ENCODE results near the gene CYBA. TPM values are rescaled to one million over a fixed set of nuclear protein-coding genes. Genes with fewer than 3 reads are reported as not detected.

The CYBA gene
- total RNA-seq, 2 donors from 2014 or later: 188 to 220 TPM

DNA sequence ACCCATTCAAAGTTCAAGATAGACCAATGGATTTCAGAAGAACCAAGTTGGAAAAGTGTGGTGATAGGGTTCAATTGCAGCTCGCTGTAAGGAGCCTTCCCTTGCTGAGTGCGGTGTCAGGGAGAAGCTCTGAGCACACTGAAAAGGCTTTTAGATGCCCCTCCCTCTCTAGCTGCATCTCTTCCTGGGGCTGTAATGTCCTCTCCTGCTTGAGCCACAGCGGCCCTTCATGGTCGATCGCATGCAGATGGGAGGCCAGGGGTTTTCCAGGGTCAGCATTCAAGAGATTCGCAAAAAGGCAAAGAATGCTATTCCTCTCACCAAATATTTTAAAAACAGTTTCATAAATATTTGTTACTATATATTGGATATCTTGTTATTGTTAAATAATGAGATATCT lies 56.9 kb downstream of the CYBA start:
- H3K4me1 Mint-ChIP-seq: no peaks in the 10 kb centered on the region
- Histone ChIP-seq H3K36me3 (ENCODE audit: control insufficient read depth, insufficient read depth, low read length) (peaks cover 68% of the 10 kb centered on the region), H3K9me3 (ENCODE audit: control insufficient read depth, low read length) (no peaks in the 10 kb centered on the region), H3K9ac (ENCODE audit: extremely low read depth, low read length, poor library complexity, severe bottlenecking) (no peak overlapping the region), H3K4me3 (ENCODE audit: low read length) (no peak overlapping the region), H3K27ac (ENCODE audit: low read depth, low read length) (no peak overlapping the region), H3K4me1 (ENCODE audit: control insufficient read depth, insufficient read depth, low read length) (no peaks in the 10 kb centered on the region), H3K27me3 (ENCODE audit: control insufficient read depth, insufficient read depth, low read length, poor library complexity, severe bottlenecking) (no peaks in the 10 kb centered on the region)
- H3K4me3 Mint-ChIP-seq: no peak overlapping the region
- peak overlapping the region; percentile 74 for H3K27ac Mint-ChIP-seq
- H3K36me3 Mint-ChIP-seq (ENCODE audit: low read depth): peaks cover 65% of the 10 kb centered on the region
- 95 to 96% methylated on average over 3 to 5 of the region's 6 CpGs for WGBS, 2 experiments (ENCODE audit: insufficient coverage in 1 of 2, insufficient read length in 1 of 2)
- no peak for DNase-seq
- no peaks in the 10 kb centered on the region for H3K27me3 Mint-ChIP-seq (ENCODE audit: insufficient read depth)
- TF ChIP-seq, protein P1, sequence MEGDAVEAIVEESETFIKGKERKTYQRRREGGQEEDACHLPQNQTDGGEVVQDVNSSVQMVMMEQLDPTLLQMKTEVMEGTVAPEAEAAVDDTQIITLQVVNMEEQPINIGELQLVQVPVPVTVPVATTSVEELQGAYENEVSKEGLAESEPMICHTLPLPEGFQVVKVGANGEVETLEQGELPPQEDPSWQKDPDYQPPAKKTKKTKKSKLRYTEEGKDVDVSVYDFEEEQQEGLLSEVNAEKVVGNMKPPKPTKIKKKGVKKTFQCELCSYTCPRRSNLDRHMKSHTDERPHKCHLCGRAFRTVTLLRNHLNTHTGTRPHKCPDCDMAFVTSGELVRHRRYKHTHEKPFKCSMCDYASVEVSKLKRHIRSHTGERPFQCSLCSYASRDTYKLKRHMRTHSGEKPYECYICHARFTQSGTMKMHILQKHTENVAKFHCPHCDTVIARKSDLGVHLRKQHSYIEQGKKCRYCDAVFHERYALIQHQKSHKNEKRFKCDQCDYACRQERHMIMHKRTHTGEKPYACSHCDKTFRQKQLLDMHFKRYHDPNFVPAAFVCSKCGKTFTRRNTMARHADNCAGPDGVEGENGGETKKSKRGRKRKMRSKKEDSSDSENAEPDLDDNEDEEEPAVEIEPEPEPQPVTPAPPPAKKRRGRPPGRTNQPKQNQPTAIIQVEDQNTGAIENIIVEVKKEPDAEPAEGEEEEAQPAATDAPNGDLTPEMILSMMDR (conservative IDR thresholded peaks at IDR 0.05): no peak
- no peaks in the 10 kb centered on the region for H3K9me3 Mint-ChIP-seq

DNA sequence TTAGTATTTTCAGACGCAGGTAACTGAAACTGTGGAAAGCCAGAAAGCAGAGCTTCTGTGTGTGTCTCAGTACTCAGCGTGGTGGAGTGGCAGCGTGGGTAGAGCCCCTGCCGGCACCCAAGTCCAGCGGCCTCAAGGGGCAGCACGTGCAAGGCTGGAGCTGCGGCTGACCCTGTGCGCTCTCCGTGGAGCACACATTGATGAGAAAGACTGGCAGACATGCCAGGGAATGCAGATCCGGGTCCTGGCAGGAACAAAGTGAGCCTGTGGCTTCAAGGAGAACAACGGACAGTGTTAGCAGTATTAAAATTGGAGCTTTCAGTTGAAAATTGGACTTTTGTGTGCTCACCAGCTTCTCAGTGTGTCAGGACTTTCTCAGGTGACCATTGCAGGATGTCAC lies 57.4 kb downstream of the CYBA start:
- H3K9ac ChIP-seq (ENCODE audit: extremely low read depth, low read length, poor library complexity, severe bottlenecking): no peak overlapping the region
- H3K36me3 ChIP-seq (ENCODE audit: control insufficient read depth, insufficient read depth, low read length): peaks cover 68% of the 10 kb centered on the region
- no peaks in the 10 kb centered on the region for H3K9me3 ChIP-seq (ENCODE audit: control insufficient read depth, low read length)
- no peaks in the 10 kb centered on the region for H3K4me1 ChIP-seq (ENCODE audit: control insufficient read depth, insufficient read depth, low read length)
- H3K4me1 Mint-ChIP-seq: no peaks in the 10 kb centered on the region
- peaks cover 68% of the 10 kb centered on the region for H3K36me3 Mint-ChIP-seq (ENCODE audit: low read depth)
- H3K4me3 ChIP-seq (ENCODE audit: low read length): no peak overlapping the region
- no peaks in the 10 kb centered on the region for H3K9me3 Mint-ChIP-seq
- no peak overlapping the region for H3K27ac ChIP-seq (ENCODE audit: low read depth, low read length)
- no peaks in the 10 kb centered on the region for H3K27me3 ChIP-seq (ENCODE audit: control insufficient read depth, insufficient read depth, low read length, poor library complexity, severe bottlenecking)
- DNase-seq: no peak
- H3K4me3 Mint-ChIP-seq: no peak overlapping the region
- no peaks in the 10 kb centered on the region for H3K27me3 Mint-ChIP-seq (ENCODE audit: insufficient read depth)
- peak overlapping the region; percentile 74 for H3K27ac Mint-ChIP-seq
- WGBS, 2 experiments (ENCODE audit: insufficient coverage in 1 of 2, insufficient read length in 1 of 2): 85 to 93% methylated on average over 9 to 11 of the region's 11 CpGs
- TF ChIP-seq, protein P1 (conservative IDR thresholded peaks at IDR 0.05): peak; percentile 26

Other genes with a start within 250 kb of the CYBA start
- gene ZFPM1, start 197.8 kb downstream of the CYBA start, total RNA-seq: 10 to 100 TPM; 18.1 to 21.5 TPM
- gene ZC3H18, start 80.7 kb downstream of the CYBA start, total RNA-seq: 10 to 100 TPM; 75.4 to 76.6 TPM
- not detected for gene IL17C, start 12.5 kb downstream of the CYBA start, total RNA-seq
- gene MVD, start 12.0 kb upstream of the CYBA start, total RNA-seq: 10 to 100 TPM; 79.8 to 81.4 TPM
- gene SNAI3, start 35.5 kb upstream of the CYBA start, total RNA-seq: 1 to 10 TPM in 1 of 2 donors, under 1 TPM in 1; 0.77 to 2.1 TPM
- gene RNF166, start 55.4 kb upstream of the CYBA start, total RNA-seq: 10 to 100 TPM; 24.2 to 27.2 TPM
- 10 to 100 TPM; 16.7 to 24.3 TPM for gene CTU2, start 55.5 kb upstream of the CYBA start, total RNA-seq
- gene PIEZO1, start 134.2 kb upstream of the CYBA start, total RNA-seq: 10 to 100 TPM; 84.1 to 97.0 TPM
- 10 to 100 TPM; 57.1 to 63.0 TPM for gene CDT1, start 152.7 kb upstream of the CYBA start, total RNA-seq
- gene APRT, start 160.9 kb upstream of the CYBA start, total RNA-seq: 100 to 1,000 TPM; 200 to 230 TPM
- gene GALNS, start 205.9 kb upstream of the CYBA start, total RNA-seq: 10 to 100 TPM; 32.2 to 39.6 TPM
- 100 to 1,000 TPM; 110 TPM for gene TRAPPC2L, start 206.1 kb upstream of the CYBA start, total RNA-seq
- gene PABPN1L, start 215.6 kb upstream of the CYBA start, total RNA-seq: not detected